ENCODE results near the gene KIAA1549. TPM values are rescaled to one million over a fixed set of nuclear protein-coding genes. Genes with fewer than 3 reads are reported as not detected.

The KIAA1549 gene
- polyA plus RNA-seq, 1 donor (not counting 4 experiments of a cell fraction or from before 2014, with no cell fraction given): 1.1 TPM

GRCh38 chr7:138949421-138950088 is 31.6 kb downstream of the KIAA1549 start:
- H4K20me1 ChIP-seq (ENCODE audit: control insufficient read depth, extremely low read depth, insufficient read depth, low read length): no peaks in the 10 kb centered on the region
- H3K9me1 ChIP-seq (ENCODE audit: control insufficient read depth, extremely low read depth, insufficient read depth, low read length): no peaks in the 10 kb centered on the region
- no peak overlapping the region for H3K27ac ChIP-seq (ENCODE audit: control insufficient read depth, insufficient read depth, low read length)
- TF ChIP-seq CTCF (optimal IDR thresholded peaks at IDR 0.05 in 1 of 3, IDR thresholded peaks at IDR 0.05 in 1 of 3, conservative IDR thresholded peaks at IDR 0.05 in 1 of 3; ENCODE audit: extremely low read depth in 1 of 3, insufficient read depth in 2 of 3, low read length in 3 of 3) (no peak), EZH2 (IDR thresholded peaks at IDR 0.05; ENCODE audit: low read length) (no peak)
- H3K27me3 ChIP-seq (ENCODE audit: control insufficient read depth, extremely low read depth, insufficient read depth, low read length): no peaks in the 10 kb centered on the region
- no peak overlapping the region for H3K9ac ChIP-seq (ENCODE audit: control insufficient read depth, extremely low read depth, insufficient read depth, low read length)
- H3K4me2 ChIP-seq (ENCODE audit: control insufficient read depth, extremely low read depth, insufficient read depth, low read depth, low read length): no peak overlapping the region
- FAIRE-seq (no peak), DNase-seq (ENCODE audit: low read depth, low spot score) (no peak)
- H3K79me2 ChIP-seq (ENCODE audit: control insufficient read depth, insufficient read depth, low read length): no peaks in the 10 kb centered on the region
- no peaks in the 10 kb centered on the region for H3K9me3 ChIP-seq (ENCODE audit: control insufficient read depth, low read depth, low read length)
- no peaks in the 10 kb centered on the region for H3K4me1 ChIP-seq (ENCODE audit: control insufficient read depth, extremely low read depth, insufficient read depth, low read length)
- dilution Hi-C loops (cut with MboI; ENCODE audit: extremely low pct_ligation_motif_present, low sequenced_read_pairs): no loop called here
- no peak overlapping the region for H3K4me3 ChIP-seq (ENCODE audit: control insufficient read depth in 2 of 3, extremely low read depth in 1 of 3, insufficient read depth in 2 of 3, low read depth in 1 of 3, low read length in 3 of 3)
- no peaks in the 10 kb centered on the region for H3K36me3 ChIP-seq (ENCODE audit: control insufficient read depth in 2 of 2, extremely low read depth in 1 of 2, insufficient read depth in 2 of 2, low read length in 2 of 2)
- no peak overlapping the region for H2AFZ ChIP-seq (ENCODE audit: control insufficient read depth, low read length)

- Histone ChIP-seq H3K36me3 (ENCODE audit: control insufficient read depth in 2 of 2, extremely low read depth in 1 of 2, insufficient read depth in 2 of 2, low read length in 2 of 2) (no peaks in the 10 kb centered on the region), H3K4me1 (ENCODE audit: control insufficient read depth, extremely low read depth, insufficient read depth, low read length) (no peaks in the 10 kb centered on the region), H3K9me1 (ENCODE audit: control insufficient read depth, extremely low read depth, insufficient read depth, low read length) (no peaks in the 10 kb centered on the region), H4K20me1 (ENCODE audit: control insufficient read depth, extremely low read depth, insufficient read depth, low read length) (no peaks in the 10 kb centered on the region), H2AFZ (ENCODE audit: control insufficient read depth, low read length) (no peak overlapping the region), H3K9me3 (ENCODE audit: control insufficient read depth, low read depth, low read length) (no peaks in the 10 kb centered on the region), H3K9ac (ENCODE audit: control insufficient read depth, extremely low read depth, insufficient read depth, low read length) (no peak overlapping the region), H3K27me3 (ENCODE audit: control insufficient read depth, extremely low read depth, insufficient read depth, low read length) (no peaks in the 10 kb centered on the region), H3K4me2 (ENCODE audit: control insufficient read depth, extremely low read depth, insufficient read depth, low read depth, low read length) (no peak overlapping the region), H3K4me3 (ENCODE audit: control insufficient read depth in 2 of 3, extremely low read depth in 1 of 3, insufficient read depth in 2 of 3, low read depth in 1 of 3, low read length in 3 of 3) (no peak overlapping the region), H3K79me2 (ENCODE audit: control insufficient read depth, insufficient read depth, low read length) (no peaks in the 10 kb centered on the region), H3K27ac (ENCODE audit: control insufficient read depth, insufficient read depth, low read length) (no peak overlapping the region)
- dilution Hi-C loops (cut with MboI; ENCODE audit: extremely low pct_ligation_motif_present, low sequenced_read_pairs): no loop called here
- TF ChIP-seq CTCF (optimal IDR thresholded peaks at IDR 0.05 in 1 of 3, IDR thresholded peaks at IDR 0.05 in 1 of 3, conservative IDR thresholded peaks at IDR 0.05 in 1 of 3; ENCODE audit: extremely low read depth in 1 of 3, insufficient read depth in 2 of 3, low read length in 3 of 3) (no peak), EZH2 (IDR thresholded peaks at IDR 0.05; ENCODE audit: low read length) (no peak)
- FAIRE-seq (no peak), DNase-seq (ENCODE audit: low read depth, low spot score) (no peak)
Measured at GRCh38 chr7:138948403-138948802, 32.8 kb downstream of the KIAA1549 start.

Data from keratinocyte (primary cell).